HG02678 (cell line): ENCODE measurements around the gene ZBED1.
"Not testable (repeated sequence)": the region's sequence is repeated elsewhere in the genome, so short reads cannot be mapped to it uniquely, and the experiment has no call there.

Experiments
- ATAC-seq: cut with Tn5 transposase; IDR thresholded peaks from one replicate; pipeline ENCODE4 v1.9.1; 2021; ENCODE audit warnings: mild to moderate bottlenecking, moderate library complexity; ENCODE audit not compliant: unreplicated experiment

ZBED1 gene

DNA sequence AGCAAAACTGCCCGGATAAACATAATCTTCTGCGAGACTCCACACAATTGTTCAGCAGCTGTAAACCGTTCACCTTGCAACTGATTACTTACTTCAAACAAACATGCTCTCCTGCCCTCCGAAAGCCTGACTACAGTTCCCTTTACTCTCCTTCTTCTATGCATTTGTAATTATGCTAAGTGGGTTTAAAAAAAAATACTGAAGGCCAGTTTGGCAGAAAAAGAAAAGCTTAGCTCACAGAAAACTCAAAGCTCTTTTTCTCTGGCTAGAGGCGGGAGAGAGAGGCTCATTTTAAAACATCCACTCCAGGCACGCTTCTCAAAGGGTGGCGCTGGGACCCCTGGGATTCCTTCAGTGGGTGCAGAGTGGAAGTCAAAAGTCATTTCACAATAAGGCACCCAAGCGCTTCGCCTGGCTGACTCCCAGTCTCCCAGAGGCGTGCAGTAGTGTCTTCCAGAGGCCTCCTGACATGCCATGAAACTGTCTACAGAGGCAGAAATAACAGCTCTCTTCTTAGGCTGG lies 1.9 kb downstream of the ZBED1 start:
- ATAC-seq = no peak

DNA sequence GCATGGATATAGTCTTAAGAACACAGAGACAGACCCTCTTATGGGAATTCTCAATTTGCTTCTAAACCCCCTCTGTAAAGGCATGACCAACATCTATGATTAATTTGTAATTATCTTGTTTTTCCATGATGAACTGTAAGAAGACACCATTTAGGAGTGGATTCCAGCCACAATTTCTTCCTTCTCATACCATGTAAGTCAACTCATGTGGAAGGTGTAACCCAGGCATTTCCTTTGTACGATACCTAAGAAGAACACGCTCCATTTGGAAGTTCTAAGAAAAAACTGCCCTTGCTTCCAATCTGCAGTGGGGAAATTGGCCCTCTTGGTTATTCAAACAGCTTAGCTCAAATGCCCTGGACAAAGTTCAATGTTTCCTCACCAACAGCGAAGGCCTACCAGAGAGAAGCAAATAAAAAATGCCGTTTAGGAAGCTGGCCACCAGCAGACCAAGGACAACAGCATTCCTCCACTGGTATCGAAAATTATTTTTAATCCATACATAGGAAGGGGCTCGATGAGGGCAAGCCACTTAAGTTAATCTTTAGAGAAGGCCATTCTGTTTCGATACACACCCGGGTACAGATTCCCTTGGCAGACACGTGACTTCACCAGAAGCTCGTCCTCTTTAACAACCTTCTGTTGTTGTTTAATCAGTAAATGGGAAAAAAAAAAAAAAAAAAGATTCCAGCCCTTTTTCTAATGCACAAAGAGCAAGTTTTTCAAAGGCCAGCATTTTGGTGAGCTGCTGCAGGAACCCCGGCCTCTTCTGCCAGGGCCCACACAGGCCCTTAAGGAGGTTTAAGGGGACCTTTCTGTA lies 2.6 kb downstream of the ZBED1 start:
- no peak for ATAC-seq

DNA sequence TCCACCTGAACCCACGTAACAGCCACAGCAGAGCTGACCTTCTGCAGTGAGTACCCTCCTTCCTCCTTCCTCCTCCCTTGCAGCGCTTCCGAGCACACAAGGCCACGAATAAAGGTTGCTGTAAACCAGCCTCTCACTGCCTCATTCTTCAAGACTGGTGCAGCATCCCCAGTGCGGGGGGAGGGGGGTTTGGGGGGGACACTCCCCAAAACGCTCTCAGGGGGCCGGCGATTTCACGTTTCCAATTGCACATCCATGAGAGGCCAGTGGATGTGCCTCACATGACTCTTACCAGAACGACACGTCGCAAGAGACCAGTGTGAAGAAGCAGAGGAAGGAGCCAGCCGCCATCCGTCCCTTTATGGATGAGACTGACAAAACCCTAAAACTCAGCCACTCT lies 5.2 kb downstream of the ZBED1 start:
- no peak for ATAC-seq

DNA sequence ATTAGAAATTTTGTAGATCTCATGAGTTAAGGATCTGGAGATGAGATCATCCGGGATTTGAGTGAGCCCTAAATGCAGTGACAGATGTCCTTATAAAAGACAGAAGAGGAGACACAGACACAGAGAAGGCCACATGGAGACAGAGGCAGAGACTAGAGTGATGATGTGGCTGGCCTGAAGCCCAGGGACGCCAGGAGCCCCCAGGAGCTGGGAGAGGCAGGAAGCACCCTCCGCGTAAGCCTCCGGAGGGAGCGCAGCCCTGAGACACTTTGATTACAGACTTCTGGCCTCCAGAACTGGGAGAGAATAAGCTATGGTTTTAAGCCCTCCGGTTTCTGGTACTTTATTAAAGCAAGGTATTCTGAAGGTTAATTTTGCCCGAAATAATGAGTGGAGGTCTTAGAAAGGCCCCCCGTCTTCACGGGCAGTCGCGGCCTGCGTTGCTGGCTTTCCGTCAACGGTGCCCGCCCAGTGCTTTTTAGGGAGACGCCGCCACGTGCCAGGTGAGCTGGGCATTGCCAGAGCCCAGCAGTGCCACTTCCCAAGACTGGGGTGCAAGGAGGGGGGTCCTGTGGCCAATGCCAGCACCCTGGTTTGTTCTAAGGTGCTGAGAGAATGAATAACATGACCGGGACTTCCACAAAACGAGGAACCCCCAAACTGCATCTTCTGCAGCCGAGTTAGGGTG lies 8.1 kb downstream of the ZBED1 start:
- ATAC-seq = no peak

DNA sequence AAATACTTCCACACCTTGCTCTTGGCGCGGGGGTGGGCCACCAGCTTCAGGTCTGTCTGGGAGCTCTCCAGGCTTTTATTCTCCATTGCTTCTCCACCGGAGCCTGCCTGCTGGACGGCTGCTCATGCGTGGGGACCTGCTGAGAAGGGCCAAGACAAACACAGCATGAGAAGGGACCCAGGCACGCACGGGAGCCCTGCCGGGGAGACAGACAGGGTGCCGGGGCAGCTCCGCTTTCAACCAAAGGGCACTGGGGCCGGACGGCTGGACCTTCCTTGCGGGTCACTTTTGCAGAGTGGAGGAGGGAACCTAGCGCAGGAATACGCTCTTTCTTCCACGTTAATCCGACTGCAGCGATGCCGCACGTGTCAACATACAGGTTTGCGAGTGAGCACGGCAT lies 10.1 kb downstream of the ZBED1 start:
- no peak for ATAC-seq

DNA sequence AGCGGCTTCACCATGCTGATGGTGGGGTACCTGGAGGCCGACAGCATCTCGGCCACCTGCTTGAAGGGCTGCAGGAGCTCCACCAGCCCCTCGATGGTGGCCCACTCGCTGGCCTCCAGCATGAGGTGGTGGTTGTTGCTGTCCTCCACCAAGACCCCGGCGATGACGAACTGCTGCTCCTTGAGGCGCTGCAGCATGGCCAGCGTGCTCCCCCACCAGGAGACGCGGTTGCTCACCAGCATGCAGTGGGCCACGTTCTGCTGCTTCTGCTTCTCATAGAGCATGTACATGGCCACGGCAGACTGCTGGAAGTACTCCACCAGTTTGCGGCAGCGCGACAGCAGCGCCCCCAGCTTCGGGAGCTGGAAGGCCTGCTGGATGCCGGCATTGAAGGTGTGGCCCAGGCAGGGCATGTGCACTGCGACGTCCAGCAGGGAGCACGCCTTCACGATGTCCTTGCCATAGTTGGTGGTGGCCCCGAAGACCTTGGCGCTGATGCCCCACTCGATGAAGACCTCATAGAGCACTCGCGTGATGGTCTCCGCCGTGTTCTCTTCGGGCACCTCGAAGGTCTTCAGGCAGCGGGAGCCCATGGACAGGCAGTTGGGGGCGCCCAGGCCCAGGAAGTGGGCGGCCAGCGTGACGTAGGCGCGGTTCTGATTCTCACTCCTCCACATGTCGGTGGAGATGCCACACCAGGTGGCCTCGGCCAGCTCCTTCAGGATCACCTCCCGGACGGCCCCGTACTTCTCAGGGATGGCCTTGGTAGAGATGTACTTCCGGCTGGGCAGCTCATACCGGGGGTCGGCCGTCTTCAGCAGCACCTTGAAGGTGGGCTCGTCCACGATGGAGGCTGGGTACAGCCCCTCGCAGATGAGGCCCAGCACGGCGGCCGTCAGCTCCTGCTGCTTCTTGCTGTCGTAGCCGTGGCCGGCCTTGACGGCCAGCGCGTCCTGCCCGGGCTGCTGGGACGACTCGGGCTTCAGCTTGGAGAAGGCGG lies 11.0 kb downstream of the ZBED1 start:
- no peak for ATAC-seq

DNA sequence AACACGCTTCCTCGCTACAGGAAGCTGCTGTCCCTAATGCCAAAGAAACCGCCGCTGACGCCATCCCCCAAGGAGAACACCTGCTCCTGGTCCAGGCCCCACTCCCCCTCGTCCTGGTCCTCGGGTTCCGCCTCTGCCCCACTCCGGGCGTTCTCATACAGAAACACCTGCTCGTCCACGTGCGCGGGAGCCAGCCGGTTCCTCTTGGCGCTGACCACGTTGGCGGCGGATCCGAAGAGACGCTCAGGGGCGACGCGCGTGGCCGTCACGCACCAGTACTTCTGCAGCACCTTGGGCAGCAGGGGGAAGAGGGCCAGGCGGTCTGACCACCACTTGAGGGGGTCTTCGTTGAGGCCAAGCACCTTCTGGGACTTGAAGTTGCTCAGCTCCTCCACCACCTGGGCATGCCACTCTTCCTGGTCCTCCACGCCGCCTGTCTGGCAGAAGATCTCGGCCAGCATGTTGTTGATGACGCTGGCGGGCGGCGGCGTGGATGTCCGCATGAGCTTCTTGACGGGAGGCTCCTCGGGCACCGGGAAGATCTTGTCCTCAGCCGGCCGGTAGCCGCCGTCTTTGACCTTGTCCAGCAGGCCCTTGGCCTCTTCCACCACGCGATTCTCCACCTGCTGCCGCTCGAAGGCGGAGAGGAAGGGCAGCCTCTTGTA lies 12.0 kb downstream of the ZBED1 start:
- ATAC-seq = no peak

DNA sequence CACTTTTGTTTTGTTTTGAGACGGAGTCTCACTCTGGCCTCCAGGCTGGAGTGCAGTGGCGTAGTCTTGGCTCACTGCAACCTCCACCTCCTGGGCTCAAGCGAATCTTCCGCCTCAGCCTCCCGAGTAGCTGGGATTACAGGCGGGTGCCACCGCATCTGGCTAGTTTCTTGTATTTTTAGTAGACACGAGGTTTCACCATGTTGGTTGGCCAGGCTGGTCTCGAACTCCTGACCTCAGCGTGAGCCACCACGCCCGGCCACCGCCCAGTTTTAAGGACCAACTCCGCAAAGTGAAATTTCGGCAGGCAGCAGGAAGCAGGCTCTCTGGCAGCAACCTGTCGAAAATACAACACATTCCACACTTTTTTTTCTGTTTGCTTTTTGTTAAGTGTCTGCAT lies 13.4 kb downstream of the ZBED1 start:
- no peak for ATAC-seq

DNA sequence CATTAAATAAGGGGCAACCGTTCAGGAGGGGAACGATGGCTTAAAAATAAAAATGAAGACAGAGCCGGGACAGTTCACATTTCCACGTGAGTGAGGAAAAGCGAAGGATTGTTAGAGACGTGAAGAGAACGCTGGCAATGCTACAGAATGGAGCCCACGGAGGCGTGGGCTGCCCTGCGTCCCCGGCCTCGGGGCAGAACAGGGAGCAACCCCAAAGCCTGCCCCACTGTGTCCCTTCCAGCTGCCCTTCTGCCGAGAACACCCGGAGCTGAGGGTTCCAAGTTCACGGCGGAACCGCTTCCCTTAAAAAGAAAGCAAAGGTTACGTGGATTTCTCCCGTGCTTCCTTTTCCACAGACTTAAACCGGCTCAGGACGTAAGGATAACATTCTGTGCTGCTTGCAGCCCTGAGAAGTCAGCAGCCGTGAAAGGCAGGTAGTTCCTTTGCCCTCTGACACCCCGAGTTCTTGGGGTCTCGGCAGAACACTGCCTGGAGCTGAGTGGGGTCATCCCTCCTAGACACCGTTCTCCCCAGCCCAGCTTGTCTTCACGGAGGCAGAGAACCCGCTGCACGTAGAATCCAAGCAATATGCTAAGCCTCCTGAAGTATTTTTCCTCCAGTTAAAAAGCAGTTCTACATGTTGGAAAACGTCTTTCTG lies 14.2 kb downstream of the ZBED1 start:
- ATAC-seq = no peak

DNA sequence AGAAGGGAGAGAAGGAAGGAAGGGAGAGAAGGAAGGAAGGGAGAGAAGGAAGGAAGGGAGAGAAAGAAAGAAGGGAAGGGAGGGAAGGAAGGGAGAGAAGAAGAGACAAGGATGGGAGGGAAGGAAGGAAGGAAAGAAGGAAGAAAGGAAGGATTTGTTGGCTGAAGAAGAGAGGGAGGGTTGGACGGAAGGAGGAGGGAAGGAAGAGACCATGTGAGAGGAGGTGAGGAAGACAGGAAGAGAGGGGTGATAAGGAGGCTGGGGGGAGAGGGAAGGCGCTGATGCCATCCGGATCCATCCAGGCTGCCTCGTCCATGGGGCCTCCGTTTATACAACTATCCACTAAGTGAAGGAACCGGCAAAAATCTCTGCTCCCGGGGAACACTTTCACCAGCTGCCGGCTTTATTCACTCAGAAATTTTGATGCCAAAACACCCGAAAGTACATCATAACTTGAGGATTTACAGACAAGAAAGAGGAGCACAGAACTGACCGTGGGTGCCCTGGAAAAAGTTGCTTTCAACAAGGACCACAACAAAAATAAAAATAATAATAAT lies 14.9 kb downstream of the ZBED1 start:
- ATAC-seq = no peak

DNA sequence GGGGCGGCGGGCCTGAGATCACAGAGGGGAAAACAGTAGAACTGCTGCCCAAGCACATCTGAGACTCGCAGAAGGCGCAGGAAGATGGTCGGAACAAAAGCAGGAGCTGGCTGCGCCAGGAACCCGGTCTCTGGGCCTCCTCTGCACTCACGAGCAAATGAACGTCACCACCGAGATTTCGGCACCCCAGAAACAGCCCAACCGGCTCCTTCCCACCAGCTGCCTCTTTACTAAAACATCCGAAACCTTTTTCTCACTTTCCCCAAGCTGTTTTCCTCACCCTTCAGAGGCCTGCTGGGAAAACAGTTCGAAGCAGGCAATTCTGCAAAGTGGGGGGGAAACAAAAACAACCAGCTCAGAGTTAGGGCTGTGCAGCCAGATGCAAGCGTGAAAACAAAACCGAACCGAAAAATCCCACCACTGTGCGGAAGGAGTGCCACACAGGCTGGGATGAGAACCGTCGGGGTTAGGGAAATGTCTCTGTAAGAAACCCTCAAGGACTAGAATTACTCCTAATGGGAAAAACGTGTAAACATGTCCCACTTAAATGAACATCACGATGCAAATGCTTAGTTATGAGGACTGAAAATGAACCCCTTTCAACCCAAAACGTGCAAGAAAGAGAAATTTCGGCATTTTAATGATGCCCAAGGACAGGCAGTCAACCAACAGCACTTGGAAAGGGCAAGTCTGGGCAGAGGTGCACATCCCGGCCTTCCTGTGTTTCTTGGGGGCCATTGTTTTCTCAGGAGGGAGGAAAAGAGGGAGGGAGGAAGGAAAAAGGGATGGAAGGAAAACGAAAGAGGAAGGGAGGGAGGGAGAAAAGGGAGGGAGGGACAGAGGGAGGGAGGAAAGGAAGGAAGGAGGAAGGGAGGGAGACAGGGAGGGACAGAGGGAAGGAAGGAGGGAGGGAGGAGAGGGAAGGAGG lies 15.8 kb downstream of the ZBED1 start:
- ATAC-seq = no peak

DNA sequence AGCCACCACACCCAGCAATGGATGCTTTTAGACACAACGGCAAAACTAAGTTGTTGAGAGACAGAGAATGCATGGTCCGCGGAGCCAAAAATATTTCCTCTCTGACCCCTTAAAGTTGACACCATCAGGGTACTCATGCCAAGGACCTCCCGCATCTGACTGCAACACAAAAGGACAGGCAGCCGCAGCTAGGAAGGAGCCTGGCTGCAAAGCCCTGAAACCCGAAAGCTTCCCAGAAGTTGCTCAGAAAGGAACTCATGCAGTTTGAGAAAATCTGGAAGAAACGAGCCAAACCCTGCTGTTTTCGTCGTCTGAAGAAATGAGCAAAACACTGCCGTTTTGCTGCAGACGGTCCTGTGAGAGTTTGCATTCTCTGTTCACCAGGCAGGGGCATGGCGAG lies 16.5 kb downstream of the ZBED1 start:
- no peak for ATAC-seq

DNA sequence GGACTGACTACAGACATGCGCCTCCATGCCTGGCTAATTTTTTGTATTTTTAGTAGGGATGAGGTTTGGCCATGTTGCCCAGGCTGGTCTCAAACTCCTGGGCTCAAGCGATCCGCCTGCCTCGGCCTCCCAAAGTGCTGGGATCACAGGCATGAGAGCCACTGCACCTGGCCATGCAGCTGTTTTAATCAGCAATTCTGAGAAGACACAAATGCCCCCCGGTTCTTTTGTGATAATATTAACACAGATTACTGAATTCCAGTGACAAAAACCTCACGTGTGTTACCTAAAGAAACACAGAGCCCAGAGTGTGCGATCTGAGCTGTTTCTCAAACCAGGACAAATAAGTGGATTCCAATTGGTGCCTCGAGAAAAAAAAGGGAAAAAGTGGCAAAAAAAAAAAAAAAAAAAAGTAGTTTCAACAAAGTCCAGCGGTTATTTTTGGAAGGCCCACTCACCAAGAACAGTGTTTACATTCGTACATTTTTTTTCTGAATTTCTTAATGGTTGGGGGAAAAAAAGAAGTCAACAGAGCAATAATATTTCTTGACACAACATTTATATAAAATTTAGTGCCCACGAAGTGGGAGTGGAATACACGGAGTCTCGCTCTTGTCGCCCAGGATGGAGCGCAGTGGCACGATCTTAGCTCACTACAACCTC lies 17.2 kb downstream of the ZBED1 start:
- ATAC-seq = no peak

DNA sequence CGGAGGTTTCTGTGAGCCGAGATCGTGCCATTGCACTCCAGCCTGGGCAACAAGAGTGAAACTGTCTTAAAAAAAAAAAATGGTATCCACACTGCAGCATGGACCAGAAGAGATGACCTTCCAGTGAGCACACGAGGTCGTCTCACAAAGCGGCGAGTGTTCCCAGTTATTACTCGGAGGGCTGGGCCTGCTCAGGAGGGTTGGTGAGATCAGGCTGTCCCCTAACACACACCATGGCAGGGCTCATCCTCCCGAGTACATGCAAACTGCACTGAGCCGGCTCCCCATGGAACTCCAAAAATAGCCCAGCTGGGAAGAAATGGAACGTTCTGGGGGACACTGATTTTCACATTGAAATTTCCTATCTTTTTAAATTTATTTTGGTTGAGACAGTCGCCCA lies 19.2 kb downstream of the ZBED1 start:
- not testable (repeated sequence) for ATAC-seq

DNA sequence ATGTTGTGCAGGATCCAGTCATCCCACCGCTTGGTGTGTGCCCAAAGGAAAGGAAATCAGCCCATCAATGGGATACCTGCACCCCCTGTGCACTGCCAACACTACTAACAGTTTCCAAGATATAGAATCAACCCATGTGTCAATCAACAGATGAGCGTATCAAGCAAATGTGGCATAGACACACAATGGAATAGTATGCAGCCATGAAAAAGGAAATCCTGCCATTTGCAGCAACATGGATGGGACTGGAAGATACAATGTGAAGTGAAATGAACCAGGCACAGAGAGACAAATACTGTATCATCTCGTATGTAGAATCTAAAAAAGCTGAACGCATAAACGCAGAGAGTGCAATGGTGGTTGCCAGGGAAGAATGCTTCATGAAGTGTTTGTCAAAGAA lies 20.8 kb downstream of the ZBED1 start:
- ATAC-seq = not testable (repeated sequence)

DNA sequence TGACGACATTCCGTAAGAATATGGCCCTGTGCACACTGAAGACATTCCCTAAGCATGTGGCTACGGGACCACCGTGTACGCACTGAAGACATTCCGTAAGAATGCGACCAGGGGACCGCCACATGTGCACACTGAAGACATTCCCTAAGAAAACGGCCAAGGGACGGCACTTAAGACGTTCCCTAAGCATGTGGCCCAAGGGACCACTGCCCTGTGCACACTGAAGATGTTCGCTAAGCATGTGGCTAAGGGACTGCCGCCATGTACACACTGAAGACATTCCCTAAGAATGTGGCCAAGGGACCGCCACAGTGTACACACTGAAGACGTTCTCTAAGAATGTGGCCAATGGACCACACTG lies 21.4 kb downstream of the ZBED1 start:
- ATAC-seq = no peak

DNA sequence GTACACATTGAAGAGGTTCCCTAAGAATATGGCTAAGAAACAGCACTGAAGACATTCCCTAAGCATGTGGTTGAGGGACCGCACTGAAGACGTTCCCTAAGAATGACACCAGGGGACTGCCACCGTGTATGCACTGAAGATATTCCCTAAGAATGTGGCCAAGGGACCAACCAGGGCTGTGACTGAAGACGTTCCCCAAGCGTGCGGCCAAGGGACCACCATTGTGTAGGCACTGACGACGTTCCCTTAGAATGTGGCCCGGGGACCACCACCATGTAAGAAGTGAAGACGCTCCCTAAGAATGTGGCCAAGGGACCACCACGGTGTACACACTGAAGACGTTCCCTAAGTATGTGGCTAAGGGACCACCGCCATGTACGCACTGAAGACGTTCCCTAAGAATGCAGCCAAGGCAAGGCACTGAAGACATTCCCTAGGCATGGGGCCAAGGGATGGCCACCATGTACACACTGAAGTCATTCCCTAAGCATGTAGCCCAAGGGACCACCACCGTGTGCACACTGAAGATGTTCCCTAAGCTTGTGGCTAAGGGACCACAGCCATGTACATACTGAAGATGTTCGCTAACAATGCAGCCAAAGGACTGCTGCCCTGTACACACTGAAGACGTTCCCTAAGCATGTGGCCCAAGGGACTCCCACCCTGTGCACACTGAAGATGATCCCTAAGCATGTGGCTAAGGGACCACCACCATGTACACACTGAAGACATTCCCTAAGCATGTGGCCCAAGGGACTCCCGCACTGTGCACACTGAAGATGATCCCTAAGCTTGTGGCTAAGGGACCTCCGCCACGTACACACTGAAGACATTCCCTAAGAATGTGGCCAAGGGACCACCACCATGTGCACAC lies 22.0 kb downstream of the ZBED1 start:
- no peak for ATAC-seq
